OCI-LY1 (cell line): ENCODE data around the gene TTLL9.
"Not testable (repeated sequence)": the region's sequence is repeated elsewhere in the genome, so short reads cannot be mapped to it uniquely, and the experiment has no call there.

Experiments
- H2AFZ ChIP-seq: fragments of 200-600 bp; sonication (generic), shearing (Covaris generic); 2 replicates; pipeline ENCODE4 v1.6.0; 2014; ENCODE audit warnings: antibody characterized with exemption, mild to moderate bottlenecking, low read length
- H3F3A ChIP-seq: fragments of 200-600 bp; sonication (generic), shearing (Covaris generic); 2 replicates; pipeline ENCODE4 v1.6.0; 2014; ENCODE audit warnings: mild to moderate bottlenecking, antibody characterized with exemption, low read length, moderate library complexity; ENCODE audit not compliant: insufficient read depth
- H3K27ac ChIP-seq: fragments of 200-600 bp; sonication (generic); 2 replicates; pipeline ENCODE4 v1.5.1; 2014; ENCODE audit warnings: low read length, mixed run types, mild to moderate bottlenecking, low read depth; ENCODE audit not compliant: poor library complexity, severe bottlenecking
- H3K27me3 ChIP-seq: fragments of 200-600 bp; sonication (generic); 2 replicates; pipeline ENCODE4 v1.6.0; 2014; ENCODE audit warnings: antibody characterized with exemption, mild to moderate bottlenecking, low read length, moderate library complexity; ENCODE audit not compliant: insufficient read depth
- H3K36me3 ChIP-seq: fragments of 200-600 bp; sonication (generic); 2 replicates; pipeline ENCODE4 v1.6.1; 2014; ENCODE audit warnings: mild to moderate bottlenecking, antibody characterized with exemption, low read length, moderate library complexity, mixed read lengths; ENCODE audit not compliant: insufficient read depth
- H3K4me1 ChIP-seq: fragments of 200-600 bp; sonication (generic); 2 replicates; pipeline ENCODE4 v1.5.1; 2014; ENCODE audit warnings: mild to moderate bottlenecking, low read length, moderate library complexity; ENCODE audit not compliant: insufficient read depth, severe bottlenecking
- H3K4me2 ChIP-seq: fragments of 200-600 bp; sonication (generic), shearing (Covaris generic); 2 replicates; pipeline ENCODE4 v1.6.1; 2014; ENCODE audit warnings: low read length
- H3K4me3 ChIP-seq: fragments of 200-600 bp; sonication (generic); 2 replicates; pipeline ENCODE4 v1.5.1; 2014; ENCODE audit warnings: low read length, low read depth, mild to moderate bottlenecking, mixed read lengths; ENCODE audit not compliant: poor library complexity, severe bottlenecking
- H3K79me2 ChIP-seq: fragments of 200-600 bp; shearing (Covaris generic); 2 replicates; pipeline ENCODE4 v1.6.1; 2016; ENCODE audit warnings: mixed run types, low read length, mixed read lengths; ENCODE audit not compliant: insufficient read depth
- H3K9ac ChIP-seq: fragments of 200-600 bp; sonication (generic), shearing (Covaris generic); 2 replicates; pipeline ENCODE4 v1.6.1; 2014; ENCODE audit warnings: mild to moderate bottlenecking, low read length, mixed read lengths
- H3K9me2 ChIP-seq: fragments of 200-600 bp; sonication (generic), shearing (Covaris generic); 2 replicates; pipeline ENCODE4 v1.6.1; 2014; ENCODE audit warnings: low read depth, mild to moderate bottlenecking, low read length, mixed read lengths
- H3K9me3 ChIP-seq: fragments of 200-600 bp; shearing (Covaris generic); 2 replicates; pipeline ENCODE4 v1.6.1; 2014; ENCODE audit warnings: low read length, mixed read lengths
- H4K20me1 ChIP-seq: fragments of 200-600 bp; sonication (generic), shearing (Covaris generic); 2 replicates; pipeline ENCODE4 v1.6.0; 2016; ENCODE audit warnings: mild to moderate bottlenecking, low read length; ENCODE audit not compliant: insufficient read depth
- CTCF ChIP-seq: fragments of 200-600 bp; sonication (generic), shearing (Covaris generic); IDR thresholded peaks from 2 replicates; pipeline ENCODE4 v1.5.1; 2017; ENCODE audit warnings: mild to moderate bottlenecking, antibody characterized with exemption, low read length, moderate library complexity, mixed read lengths
- EZH2 ChIP-seq: fragments of 200-600 bp; sonication (generic), shearing (Covaris generic); IDR thresholded peaks from 2 replicates; pipeline ENCODE4 v1.8.0; 2017; ENCODE audit warnings: borderline replicate concordance, mixed run types, mild to moderate bottlenecking, antibody characterized with exemption, low read length, moderate library complexity, mixed read lengths

TTLL9 gene

GRCh38 chr20:31927627-31928159, 57.3 kb downstream of the TTLL9 start:
- Histone ChIP-seq H3F3A (no peaks in the 10 kb centered on the region), H3K4me3 (no peak overlapping the region), H3K27me3 (no peaks in the 10 kb centered on the region), H3K4me1 (no peaks in the 10 kb centered on the region), H3K79me2 (no peaks in the 10 kb centered on the region), H3K9ac (no peak overlapping the region), H4K20me1 (no peaks in the 10 kb centered on the region), H3K36me3 (no peaks in the 10 kb centered on the region), H3K9me2 (no peaks in the 10 kb centered on the region), H2AFZ (no peak overlapping the region), H3K9me3 (no peaks in the 10 kb centered on the region), H3K27ac (no peak overlapping the region), H3K4me2 (no peak overlapping the region)
- TF ChIP-seq CTCF (no peak), EZH2 (no peak)

- H3K36me3 ChIP-seq, H3K27me3 ChIP-seq, H3K79me2 ChIP-seq, H3K4me2 ChIP-seq, H3K9me3 ChIP-seq, H3K9ac ChIP-seq, H2AFZ ChIP-seq, H3K4me3 ChIP-seq, H3K9me2 ChIP-seq, H3K27ac ChIP-seq, H3F3A ChIP-seq, H3K4me1 ChIP-seq, H4K20me1 ChIP-seq: not testable (repeated sequence)
Observed at GRCh38 chr20:31929631-31930030, 59.2 kb downstream of the TTLL9 start.

- Histone ChIP-seq H4K20me1 (no peaks in the 10 kb centered on the region), H3K36me3 (no peaks in the 10 kb centered on the region), H3K4me2 (no peak overlapping the region), H3K27me3 (no peaks in the 10 kb centered on the region), H2AFZ (no peak overlapping the region), H3F3A (no peaks in the 10 kb centered on the region), H3K9ac (no peak overlapping the region), H3K9me2 (no peaks in the 10 kb centered on the region), H3K4me3 (no peak overlapping the region), H3K4me1 (no peaks in the 10 kb centered on the region), H3K27ac (no peak overlapping the region), H3K79me2 (no peaks in the 10 kb centered on the region), H3K9me3 (no peaks in the 10 kb centered on the region)
- TF ChIP-seq EZH2: no peak
- no peak for TF ChIP-seq CTCF
Observed at GRCh38 chr20:31930779-31931178, 60.3 kb downstream of the TTLL9 start.

- no peak overlapping the region for H3K9ac ChIP-seq
- TF ChIP-seq CTCF (no peak), EZH2 (no peak)
- H3K4me2 ChIP-seq: no peak overlapping the region
- no peaks in the 10 kb centered on the region for H3K27me3 ChIP-seq
- no peaks in the 10 kb centered on the region for H3K9me2 ChIP-seq
- no peak overlapping the region for H3K27ac ChIP-seq
- no peaks in the 10 kb centered on the region for H3K79me2 ChIP-seq
- H3K4me3 ChIP-seq: no peak overlapping the region
- H4K20me1 ChIP-seq: no peaks in the 10 kb centered on the region
- no peaks in the 10 kb centered on the region for H3K36me3 ChIP-seq
- no peaks in the 10 kb centered on the region for H3F3A ChIP-seq
- no peak overlapping the region for H2AFZ ChIP-seq
- H3K4me1 ChIP-seq: no peaks in the 10 kb centered on the region
- H3K9me3 ChIP-seq: no peaks in the 10 kb centered on the region
Observed at GRCh38 chr20:31933698-31934097, 63.3 kb downstream of the TTLL9 start.
